Thymus (tissue), 11 donors: ENCODE data around the gene GDF10. TPM values are rescaled to one million over a fixed set of nuclear protein-coding genes. Genes with fewer than 3 reads are reported as not detected.

Experiments used
- DNase-seq, 9 donors: peaks; one replicate each; pipeline ENCODE4 v3.0.0-alpha.2; 2013; ENCODE audit warnings: low spot score in 9 of 9, low read depth in 6 of 9, missing footprints in 1 of 9
- H3K27ac ChIP-seq, 2 donors: one replicate each; pipeline ENCODE4 v1.5.1; 2013; ENCODE audit warnings: control low read depth in 1 of 2, low read depth in 1 of 2, low read length in 1 of 2, mild to moderate bottlenecking in 1 of 2, moderate library complexity in 1 of 2
- H3K27me3 ChIP-seq, 2 donors: one replicate each; pipeline ENCODE4 v1.5.1; 2013; ENCODE audit warnings: low read length in 1 of 2; ENCODE audit not compliant: control insufficient read depth in 2 of 2, insufficient read depth in 1 of 2
- H3K36me3 ChIP-seq, 2 donors: one replicate each; pipeline ENCODE4 v1.5.1; 2013; ENCODE audit warnings: low read length in 1 of 2, mild to moderate bottlenecking in 1 of 2, moderate library complexity in 1 of 2; ENCODE audit not compliant: control insufficient read depth in 2 of 2, insufficient read depth in 2 of 2
- H3K4me1 ChIP-seq, 2 donors: one replicate each; pipeline ENCODE4 v1.5.1; 2013; ENCODE audit warnings: low read length in 2 of 2; ENCODE audit not compliant: control insufficient read depth in 2 of 2, insufficient read depth in 2 of 2
- H3K4me3 ChIP-seq, 2 donors: one replicate each; pipeline ENCODE4 v1.5.1; 2013; ENCODE audit warnings: low read length in 2 of 2, control low read depth in 1 of 2, mild to moderate bottlenecking in 1 of 2
- H3K9me3 ChIP-seq, 2 donors: one replicate each; pipeline ENCODE4 v1.5.1; 2013; ENCODE audit warnings: low read length in 1 of 2, mild to moderate bottlenecking in 1 of 2; ENCODE audit not compliant: control insufficient read depth in 2 of 2, insufficient read depth in 1 of 2
- WGBS: extraction: QIAGEN DNeasy Blood & Tissue Kit; methylation state at CpG from one replicate; pipeline ENCODE4 v1.1.7; 2013; 5-methylcytosine and 5-hydroxymethylcytosine counted together
- polyA plus RNA-seq: library from polyadenylated mRNA; stranded (reverse); fragments of 200-250 nt; gene quantifications from one replicate; pipeline ENCODE4 v1.2.3, GENCODE V29; 2013
- total RNA-seq: library from RNA; stranded (reverse); fragments of 120-200 nt; gene quantifications from one replicate; pipeline ENCODE4 v1.2.4, GENCODE V29; 2013
- donor health status: healthy.

Gene GDF10
- total and polyA plus RNA-seq, 2 donors, result 0.39 to 0.47 TPM

DNA sequence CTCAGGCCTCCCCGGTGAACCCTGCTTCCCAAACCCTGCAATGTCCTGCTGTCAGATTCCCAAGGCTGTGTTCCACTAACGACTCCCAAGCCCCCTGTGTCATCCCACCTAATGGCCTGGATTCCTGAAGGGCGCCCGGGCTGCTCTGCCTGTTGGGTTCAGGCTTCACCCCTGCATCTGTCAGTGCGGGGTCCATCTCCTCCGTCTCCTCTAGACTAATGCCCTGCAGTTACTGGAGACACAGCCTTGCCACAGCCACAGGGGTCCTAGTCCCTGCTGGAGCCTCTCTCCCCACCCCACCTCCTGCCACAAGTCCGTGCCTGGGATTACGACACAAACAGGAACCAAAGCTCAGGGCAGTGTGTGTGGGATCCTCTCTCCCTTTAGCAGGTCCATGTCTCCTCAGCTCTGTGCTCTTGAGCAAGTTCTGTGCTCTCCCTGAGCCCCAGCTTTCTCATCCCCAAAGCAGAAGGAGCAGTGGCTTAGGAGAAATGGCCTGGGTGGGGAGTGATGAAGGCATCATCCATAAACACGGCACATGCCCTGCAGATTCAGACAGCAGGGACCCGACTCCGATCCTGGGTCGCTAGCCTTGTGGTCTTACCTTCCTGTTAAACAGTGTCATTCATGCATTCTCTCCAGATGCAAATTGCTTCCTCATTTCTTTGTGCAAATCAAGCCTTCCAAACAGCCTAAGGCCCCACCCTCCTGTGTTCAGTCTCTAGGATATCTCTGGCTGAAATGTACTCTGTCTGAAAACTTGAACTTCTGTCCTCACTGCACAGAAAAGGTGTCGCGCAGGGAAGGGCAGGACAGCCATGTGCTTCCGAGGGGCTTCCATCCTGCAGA lies 40.0 kb downstream of the GDF10 start:
- H3K4me3 ChIP-seq, result no peak overlapping the region
- DNase-seq, result no peak

DNA sequence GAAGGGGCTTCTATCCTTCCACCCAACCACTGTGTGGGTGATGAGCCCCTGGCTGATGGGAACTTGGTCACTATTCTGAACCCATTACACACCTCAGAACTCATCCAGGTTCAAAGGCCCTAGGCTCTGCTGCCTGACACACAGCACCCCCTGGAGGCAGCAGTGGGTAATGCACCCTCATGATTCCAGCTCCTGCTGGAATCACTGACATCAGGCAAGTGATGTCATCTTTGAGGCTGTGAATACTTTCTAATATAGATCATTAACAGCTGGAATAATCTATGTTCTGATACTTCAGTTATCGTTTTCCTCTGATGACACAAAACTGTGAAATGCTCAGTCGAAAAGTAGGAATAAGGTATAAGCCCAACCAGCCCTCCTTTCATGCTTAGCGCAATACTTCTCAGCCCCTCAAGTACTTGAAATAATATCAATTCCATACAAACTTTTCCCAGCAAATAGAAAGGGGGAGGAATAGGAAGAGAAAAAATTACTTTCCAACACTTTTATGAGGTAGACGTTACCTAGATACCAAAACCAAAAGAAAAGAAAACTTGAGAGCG lies 40.7 kb downstream of the GDF10 start:
- 81% methylated on average over 5 of the region's 5 CpGs for WGBS
- peak; percentile 23 to 77 (median 55) for DNase-seq
- no peak overlapping the region for H3K27ac ChIP-seq
- H3K9me3 ChIP-seq, result no peaks in the 10 kb centered on the region
- H3K36me3 ChIP-seq, result no peaks in the 10 kb centered on the region
- H3K4me1 ChIP-seq, result no peaks in the 10 kb centered on the region
- no peak overlapping the region for H3K4me3 ChIP-seq
- H3K27me3 ChIP-seq, result peaks cover 0 to 17% of the 10 kb centered on the region in 2 donors

More for the DNA sequence above, 40.0 kb downstream of the GDF10 start:
- Histone ChIP-seq H3K27me3 (peaks cover 0 to 21% of the 10 kb centered on the region in 2 donors), H3K27ac (no peak overlapping the region), H3K36me3 (no peaks in the 10 kb centered on the region), H3K9me3 (no peaks in the 10 kb centered on the region), H3K4me1 (no peaks in the 10 kb centered on the region)
- 60% methylated on average over 15 of the region's 15 CpGs for WGBS

- no peaks in the 10 kb centered on the region for H3K4me1 ChIP-seq
- no peaks in the 10 kb centered on the region for H3K36me3 ChIP-seq
- H3K4me3 ChIP-seq, result no peak overlapping the region
- WGBS, result 95% methylated on average over 13 of the region's 13 CpGs
- H3K9me3 ChIP-seq, result no peaks in the 10 kb centered on the region
- H3K27me3 ChIP-seq, result peaks cover 0 to 3% of the 10 kb centered on the region in 2 donors
- H3K27ac ChIP-seq, result no peak overlapping the region
- DNase-seq, result no peak
These were observed 45.2 kb downstream of the GDF10 start for GRCh38 chr10:47344996-47345870.

DNA sequence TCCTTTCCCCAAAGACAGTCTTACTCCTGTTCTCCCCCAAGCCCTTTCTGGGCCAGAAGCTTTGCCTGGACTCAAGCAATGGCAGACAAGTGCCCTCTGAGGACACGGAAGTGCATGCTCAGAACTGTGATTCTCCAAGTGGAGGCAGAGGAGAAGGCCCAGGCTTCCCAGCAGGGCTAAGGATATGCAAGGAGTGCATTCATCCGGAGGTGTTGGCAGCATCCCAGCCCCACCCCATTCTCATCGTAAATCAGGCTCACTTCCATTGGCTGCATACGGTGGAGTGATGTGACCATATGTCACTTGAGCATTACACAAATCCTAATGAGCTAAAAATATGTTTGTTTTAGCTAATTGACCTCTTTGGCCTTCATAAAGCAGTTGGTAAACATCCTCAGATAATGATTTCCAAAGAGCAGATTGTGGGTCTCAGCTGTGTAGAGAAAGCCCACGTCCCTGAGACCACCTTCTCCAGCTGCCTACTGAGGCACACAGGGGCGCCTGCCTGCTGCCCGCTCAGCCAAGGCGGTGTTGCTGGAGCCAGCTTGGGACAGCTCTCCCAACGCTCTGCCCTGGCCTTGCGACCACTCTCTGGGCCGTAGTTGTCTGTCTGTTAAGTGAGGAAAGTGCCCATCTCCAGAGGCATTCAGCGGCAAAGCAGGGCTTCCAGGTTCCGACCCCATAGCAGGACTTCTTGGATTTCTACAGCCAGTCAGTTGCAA lies 46.7 kb downstream of the GDF10 start:
- Histone ChIP-seq H3K9me3 (no peaks in the 10 kb centered on the region), H3K4me3 (no peak overlapping the region), H3K4me1 (no peaks in the 10 kb centered on the region), H3K27ac (no peak overlapping the region), H3K36me3 (no peaks in the 10 kb centered on the region), H3K27me3 (no peaks in the 10 kb centered on the region)
- 93% methylated on average over 13 of the region's 13 CpGs for WGBS
- no peak for DNase-seq

- Histone ChIP-seq H3K4me1 (no peaks in the 10 kb centered on the region), H3K27me3 (no peaks in the 10 kb centered on the region), H3K4me3 (no peak overlapping the region), H3K36me3 (no peaks in the 10 kb centered on the region), H3K27ac (no peak overlapping the region), H3K9me3 (no peaks in the 10 kb centered on the region)
- no peak for DNase-seq
- 94% methylated on average over 4 of the region's 4 CpGs for WGBS
These were observed 47.3 kb downstream of the GDF10 start for GRCh38 chr10:47347303-47347675.

GRCh38 chr10:47348138-47348651 lies 48.2 kb downstream of the GDF10 start, which contains the start of gene RBP3:
Gene RBP3 (plus strand): TSS chr10:47348363. CDS start chr10:47348485, 122 bp downstream.
- no peak for DNase-seq
- Histone ChIP-seq H3K9me3 (no peaks in the 10 kb centered on the region), H3K36me3 (no peaks in the 10 kb centered on the region), H3K27ac (no peak within 1 kb of the TSS), H3K27me3 (no peaks in the 10 kb centered on the region), H3K4me3 (no peak within 1 kb of the TSS), H3K4me1 (no peaks in the 10 kb centered on the region)
- 96% methylated on average over 5 of the region's 5 CpGs for WGBS

GRCh38 chr10:47348661-47349470 lies 48.9 kb downstream of the GDF10 start:
- Histone ChIP-seq H3K36me3 (no peaks in the 10 kb centered on the region), H3K27ac (no peak overlapping the region), H3K9me3 (no peaks in the 10 kb centered on the region), H3K4me3 (no peak overlapping the region), H3K4me1 (no peaks in the 10 kb centered on the region), H3K27me3 (no peaks in the 10 kb centered on the region)
- no peak for DNase-seq
- WGBS, result 95% methylated on average over 36 of the region's 36 CpGs

DNA sequence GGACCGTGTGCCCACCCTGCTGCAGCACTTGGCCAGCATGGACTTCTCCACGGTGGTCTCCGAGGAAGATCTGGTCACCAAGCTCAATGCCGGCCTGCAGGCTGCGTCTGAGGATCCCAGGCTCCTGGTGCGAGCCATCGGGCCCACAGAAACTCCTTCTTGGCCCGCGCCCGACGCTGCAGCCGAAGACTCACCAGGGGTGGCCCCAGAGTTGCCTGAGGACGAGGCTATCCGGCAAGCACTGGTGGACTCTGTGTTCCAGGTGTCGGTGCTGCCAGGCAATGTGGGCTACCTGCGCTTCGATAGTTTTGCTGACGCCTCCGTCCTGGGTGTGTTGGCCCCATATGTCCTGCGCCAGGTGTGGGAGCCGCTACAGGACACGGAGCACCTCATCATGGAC lies 49.5 kb downstream of the GDF10 start:
- H3K36me3 ChIP-seq, result no peaks in the 10 kb centered on the region
- H3K27me3 ChIP-seq, result no peaks in the 10 kb centered on the region
- no peaks in the 10 kb centered on the region for H3K4me1 ChIP-seq
- DNase-seq, result no peak
- H3K4me3 ChIP-seq, result no peak overlapping the region
- H3K27ac ChIP-seq, result no peak overlapping the region
- no peaks in the 10 kb centered on the region for H3K9me3 ChIP-seq
- WGBS, result 97% methylated on average over 22 of the region's 22 CpGs
